Measurements from ENCODE around the gene ALG3. TPM values are rescaled to one million over a fixed set of nuclear protein-coding genes. Genes with fewer than 3 reads are reported as not detected.

The ALG3 gene
- total RNA-seq, 2 donors from 2014 or later, result 37.3 to 42.5 TPM

DNA sequence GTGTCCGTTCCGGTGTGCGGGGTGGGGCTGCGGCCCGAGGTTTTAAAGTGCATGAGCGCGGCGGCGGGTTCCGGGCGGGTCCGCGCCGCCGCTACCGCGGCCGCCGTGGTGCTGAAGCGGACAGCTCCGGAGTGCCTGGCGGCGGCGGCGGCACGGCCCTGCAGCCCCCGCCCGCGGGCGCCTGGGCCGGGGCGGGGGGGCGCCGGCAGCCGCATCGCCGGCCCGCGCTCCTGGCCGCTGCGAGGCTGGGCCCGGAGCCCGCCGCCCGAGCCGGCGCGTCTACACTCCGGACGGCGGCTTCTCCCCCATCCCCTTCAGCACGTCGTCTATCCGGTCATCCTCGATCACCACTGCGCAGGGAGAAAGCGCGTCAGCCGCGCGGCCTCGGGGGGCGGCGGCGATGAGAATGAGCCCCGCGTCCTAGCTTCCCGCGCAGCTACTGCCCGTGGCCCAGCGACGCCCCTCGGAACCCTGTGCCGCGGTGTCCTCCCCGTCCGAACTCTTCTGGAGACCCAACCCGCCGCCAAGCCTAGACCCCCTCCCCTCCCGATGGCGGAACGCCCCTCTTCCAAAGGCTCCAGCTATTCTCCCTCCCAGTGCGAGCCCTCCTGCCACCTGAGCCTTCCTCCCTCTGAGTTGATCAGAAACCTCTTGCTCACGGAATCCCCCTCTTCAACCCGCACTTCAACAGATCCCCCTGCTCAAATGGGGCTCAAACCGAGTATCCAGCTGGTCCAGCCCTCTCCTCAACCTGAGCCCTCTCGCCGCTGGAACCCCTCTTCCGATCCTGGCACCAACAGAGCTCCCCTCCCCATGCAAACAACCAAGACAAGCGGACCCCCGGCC, 11.3 kb upstream of the ALG3 start:
- Histone ChIP-seq H3K4me1 (ENCODE audit: control insufficient read depth, insufficient read depth, low read length) (no peaks in the 10 kb centered on the region), H3K9me3 (ENCODE audit: control insufficient read depth, low read length) (no peaks in the 10 kb centered on the region), H3K4me3 (ENCODE audit: low read length) (peak overlapping the region; percentile 56), H3K27me3 (ENCODE audit: control insufficient read depth, insufficient read depth, low read length, poor library complexity, severe bottlenecking) (peaks cover 92% of the 10 kb centered on the region), H3K9ac (ENCODE audit: extremely low read depth, low read length, poor library complexity, severe bottlenecking) (no peak overlapping the region), H3K27ac (ENCODE audit: low read depth, low read length) (no peak overlapping the region), H3K36me3 (ENCODE audit: control insufficient read depth, insufficient read depth, low read length) (no peaks in the 10 kb centered on the region)
- TF ChIP-seq, protein P1, sequence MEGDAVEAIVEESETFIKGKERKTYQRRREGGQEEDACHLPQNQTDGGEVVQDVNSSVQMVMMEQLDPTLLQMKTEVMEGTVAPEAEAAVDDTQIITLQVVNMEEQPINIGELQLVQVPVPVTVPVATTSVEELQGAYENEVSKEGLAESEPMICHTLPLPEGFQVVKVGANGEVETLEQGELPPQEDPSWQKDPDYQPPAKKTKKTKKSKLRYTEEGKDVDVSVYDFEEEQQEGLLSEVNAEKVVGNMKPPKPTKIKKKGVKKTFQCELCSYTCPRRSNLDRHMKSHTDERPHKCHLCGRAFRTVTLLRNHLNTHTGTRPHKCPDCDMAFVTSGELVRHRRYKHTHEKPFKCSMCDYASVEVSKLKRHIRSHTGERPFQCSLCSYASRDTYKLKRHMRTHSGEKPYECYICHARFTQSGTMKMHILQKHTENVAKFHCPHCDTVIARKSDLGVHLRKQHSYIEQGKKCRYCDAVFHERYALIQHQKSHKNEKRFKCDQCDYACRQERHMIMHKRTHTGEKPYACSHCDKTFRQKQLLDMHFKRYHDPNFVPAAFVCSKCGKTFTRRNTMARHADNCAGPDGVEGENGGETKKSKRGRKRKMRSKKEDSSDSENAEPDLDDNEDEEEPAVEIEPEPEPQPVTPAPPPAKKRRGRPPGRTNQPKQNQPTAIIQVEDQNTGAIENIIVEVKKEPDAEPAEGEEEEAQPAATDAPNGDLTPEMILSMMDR (conservative IDR thresholded peaks at IDR 0.05), result no peak
- Mint-ChIP-seq H3K27me3 (ENCODE audit: insufficient read depth) (peaks cover 86% of the 10 kb centered on the region), H3K36me3 (ENCODE audit: low read depth) (peaks cover 6% of the 10 kb centered on the region), H3K4me3 (peak overlapping the region; percentile 66), H3K9me3 (no peaks in the 10 kb centered on the region), H3K4me1 (peaks cover 14% of the 10 kb centered on the region), H3K27ac (no peak overlapping the region)
- WGBS, 2 experiments (ENCODE audit: insufficient coverage in 1 of 2, insufficient read length in 1 of 2), result 1 to 3% methylated on average over 24 to 91 of the region's 91 CpGs
- peak; percentile 82 for DNase-seq

DNA sequence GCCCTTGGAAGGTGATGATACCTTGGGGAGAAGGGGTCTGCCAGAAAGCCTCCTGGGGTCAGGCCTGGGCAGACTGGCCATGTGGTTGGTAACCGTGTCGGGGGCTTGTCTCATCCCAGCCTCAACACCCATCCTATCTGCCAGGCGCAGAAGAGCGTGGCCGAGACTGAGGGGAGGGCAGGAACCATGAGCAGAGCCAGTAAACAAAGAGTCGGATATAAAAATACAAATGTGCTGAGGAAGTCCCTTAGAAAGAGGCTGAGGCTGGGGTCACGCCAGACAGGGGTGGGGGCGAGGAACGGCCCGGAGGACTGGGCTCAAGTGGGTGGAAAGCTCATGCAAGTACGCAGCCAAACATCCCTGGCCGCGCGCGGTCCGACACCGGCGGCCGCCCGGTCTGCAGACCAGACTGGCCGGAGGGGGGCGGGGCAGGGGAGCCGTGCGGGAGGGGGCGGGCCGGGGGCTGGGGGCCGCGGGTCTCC, 10.7 kb upstream of the ALG3 start:
- no peak overlapping the region for H3K9ac ChIP-seq (ENCODE audit: extremely low read depth, low read length, poor library complexity, severe bottlenecking)
- H3K27me3 Mint-ChIP-seq (ENCODE audit: insufficient read depth), result peaks cover 84% of the 10 kb centered on the region
- H3K4me3 ChIP-seq (ENCODE audit: low read length), result no peak overlapping the region

DNA sequence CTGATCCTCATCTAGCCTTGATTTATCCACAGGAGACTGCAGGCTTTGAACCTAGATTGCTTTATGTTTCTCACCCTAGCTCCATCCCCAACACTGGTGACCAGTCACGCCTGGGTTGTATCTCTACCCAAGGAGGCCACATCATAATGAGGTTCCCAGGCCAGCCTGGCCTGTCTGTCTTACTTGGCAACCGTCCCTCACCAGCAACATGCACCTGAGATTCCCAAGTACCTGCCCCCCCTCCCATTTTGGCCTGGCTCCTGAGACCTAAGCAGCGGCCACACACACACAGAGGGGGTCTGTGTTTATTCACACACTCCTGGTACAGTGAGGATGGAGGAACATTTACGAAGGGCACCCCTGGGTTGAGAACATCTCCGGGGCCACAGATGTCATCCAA, 10.2 kb upstream of the ALG3 start:
- Histone ChIP-seq H3K27ac (ENCODE audit: low read depth, low read length) (no peak overlapping the region), H3K4me3 (ENCODE audit: low read length) (no peak overlapping the region), H3K4me1 (ENCODE audit: control insufficient read depth, insufficient read depth, low read length) (no peaks in the 10 kb centered on the region), H3K27me3 (ENCODE audit: control insufficient read depth, insufficient read depth, low read length, poor library complexity, severe bottlenecking) (peaks cover 94% of the 10 kb centered on the region), H3K9me3 (ENCODE audit: control insufficient read depth, low read length) (no peaks in the 10 kb centered on the region), H3K36me3 (ENCODE audit: control insufficient read depth, insufficient read depth, low read length) (no peaks in the 10 kb centered on the region), H3K9ac (ENCODE audit: extremely low read depth, low read length, poor library complexity, severe bottlenecking) (no peak overlapping the region)
- Mint-ChIP-seq H3K9me3 (no peaks in the 10 kb centered on the region), H3K4me1 (peaks cover 14% of the 10 kb centered on the region), H3K27me3 (ENCODE audit: insufficient read depth) (peaks cover 82% of the 10 kb centered on the region), H3K27ac (no peak overlapping the region), H3K36me3 (ENCODE audit: low read depth) (peaks cover 6% of the 10 kb centered on the region), H3K4me3 (peak overlapping the region; percentile 32)
- TF ChIP-seq, protein P1 (conservative IDR thresholded peaks at IDR 0.05), result no peak
- no peak for DNase-seq
- WGBS, 2 experiments (ENCODE audit: insufficient coverage in 1 of 2, insufficient read length in 1 of 2), result 82 to 86% methylated on average over 4 to 5 of the region's 5 CpGs

More for the DNA sequence above, 10.7 kb upstream of the ALG3 start:
- Mint-ChIP-seq H3K9me3 (no peaks in the 10 kb centered on the region), H3K4me1 (peaks cover 14% of the 10 kb centered on the region), H3K36me3 (ENCODE audit: low read depth) (peaks cover 6% of the 10 kb centered on the region), H3K4me3 (peak overlapping the region; percentile 32), H3K27ac (no peak overlapping the region)
- TF ChIP-seq, protein P1 (conservative IDR thresholded peaks at IDR 0.05), result no peak
- Histone ChIP-seq H3K27me3 (ENCODE audit: control insufficient read depth, insufficient read depth, low read length, poor library complexity, severe bottlenecking) (peaks cover 92% of the 10 kb centered on the region), H3K36me3 (ENCODE audit: control insufficient read depth, insufficient read depth, low read length) (no peaks in the 10 kb centered on the region), H3K9me3 (ENCODE audit: control insufficient read depth, low read length) (no peaks in the 10 kb centered on the region), H3K27ac (ENCODE audit: low read depth, low read length) (no peak overlapping the region), H3K4me1 (ENCODE audit: control insufficient read depth, insufficient read depth, low read length) (no peaks in the 10 kb centered on the region)
- DNase-seq, result no peak
- WGBS, 2 experiments (ENCODE audit: insufficient coverage in 1 of 2, insufficient read length in 1 of 2), result 19 to 35% methylated on average over 3 to 28 of the region's 28 CpGs
